Mammary epithelial cell (primary cell): Measurements from ENCODE around the gene TCF12.

Source experiments
- EZH2 ChIP-seq: IDR thresholded peaks from 2 replicates; pipeline ENCODE4 v1.6.1; 2012; ENCODE audit warnings: low read length, inconsistent platforms, borderline replicate concordance
- TF ChIP-seq, protein P1 (sequence below), 2 donors: IDR thresholded peaks in 1 of 2; conservative IDR thresholded peaks in 1 of 2; 2 replicates each; pipeline ENCODE4 v1.5.1; 2011 to 2012; ENCODE audit warnings: inconsistent platforms in 2 of 2, low read length in 2 of 2, mild to moderate bottlenecking in 2 of 2, control low read depth in 1 of 2, low read depth in 1 of 2; ENCODE audit not compliant: insufficient read depth in 1 of 2; ENCODE audit errors: extremely low read depth in 1 of 2

DNA sequence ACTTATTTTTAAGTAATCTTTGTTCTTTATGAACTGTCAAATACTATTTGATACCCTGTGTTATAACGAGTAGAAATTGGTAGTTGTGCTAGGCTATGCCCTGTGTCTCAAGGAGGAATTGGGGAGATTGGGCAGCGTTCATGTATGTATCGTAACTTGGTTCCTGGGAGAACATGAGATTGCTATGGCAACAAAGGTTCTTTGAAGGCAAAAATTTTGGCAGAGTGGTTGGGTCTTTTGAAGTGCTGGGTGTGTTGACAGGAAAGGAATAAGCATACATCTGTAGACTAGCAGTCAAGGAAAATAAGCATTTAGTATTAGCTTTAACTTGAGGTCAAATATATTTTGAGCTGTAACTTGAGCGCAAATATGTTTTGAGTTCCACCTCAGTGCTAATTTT, 45.3 kb downstream of the TCF12 start:
- TF ChIP-seq, protein P1, sequence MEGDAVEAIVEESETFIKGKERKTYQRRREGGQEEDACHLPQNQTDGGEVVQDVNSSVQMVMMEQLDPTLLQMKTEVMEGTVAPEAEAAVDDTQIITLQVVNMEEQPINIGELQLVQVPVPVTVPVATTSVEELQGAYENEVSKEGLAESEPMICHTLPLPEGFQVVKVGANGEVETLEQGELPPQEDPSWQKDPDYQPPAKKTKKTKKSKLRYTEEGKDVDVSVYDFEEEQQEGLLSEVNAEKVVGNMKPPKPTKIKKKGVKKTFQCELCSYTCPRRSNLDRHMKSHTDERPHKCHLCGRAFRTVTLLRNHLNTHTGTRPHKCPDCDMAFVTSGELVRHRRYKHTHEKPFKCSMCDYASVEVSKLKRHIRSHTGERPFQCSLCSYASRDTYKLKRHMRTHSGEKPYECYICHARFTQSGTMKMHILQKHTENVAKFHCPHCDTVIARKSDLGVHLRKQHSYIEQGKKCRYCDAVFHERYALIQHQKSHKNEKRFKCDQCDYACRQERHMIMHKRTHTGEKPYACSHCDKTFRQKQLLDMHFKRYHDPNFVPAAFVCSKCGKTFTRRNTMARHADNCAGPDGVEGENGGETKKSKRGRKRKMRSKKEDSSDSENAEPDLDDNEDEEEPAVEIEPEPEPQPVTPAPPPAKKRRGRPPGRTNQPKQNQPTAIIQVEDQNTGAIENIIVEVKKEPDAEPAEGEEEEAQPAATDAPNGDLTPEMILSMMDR (conservative IDR thresholded peaks at IDR 0.05 in 1 of 2, IDR thresholded peaks at IDR 0.05 in 1 of 2; ENCODE audit: extremely low read depth in 1 of 2, insufficient read depth in 1 of 2, low read depth in 1 of 2, low read length in 2 of 2), result no peak
- TF ChIP-seq EZH2, result no peak
